GM13977 (cell line): ENCODE measurements around the gene WSB2.

Experiments
- DNase-seq: peaks from one replicate; pipeline ENCODE4 v3.0.0; 2012; ENCODE audit warnings: low spot score
- CTCF ChIP-seq: IDR thresholded peaks from 2 replicates; pipeline ENCODE4 v1.5.1; 2012; ENCODE audit warnings: mild to moderate bottlenecking, control low read depth; ENCODE audit not compliant: insufficient read depth; ENCODE audit errors: extremely low read depth, missing control alignments
- in situ Hi-C: fragments of 300-500 bp; cut with MboI; formaldehyde crosslinking; loops from one replicate; pipeline ENCODE4 v1.12.0; 2022; ENCODE audit warnings: low sequenced_read_pairs, low pct_unique_long_range_greater_than_20kb, mixed read lengths, inconsistent platforms; ENCODE audit not compliant: unreplicated experiment

Gene WSB2

GRCh38 chr12:118038137-118038536 is 22.8 kb downstream of the WSB2 start:
- in situ Hi-C loops: no loop called here
- TF ChIP-seq CTCF: no peak
- DNase-seq: no peak

- in situ Hi-C loops: no loop called here
- no peak for DNase-seq
- TF ChIP-seq CTCF: no peak
Measured at GRCh38 chr12:118036672-118037411, 24.1 kb downstream of the WSB2 start.

GRCh38 chr12:118035190-118036041 is 25.6 kb downstream of the WSB2 start:
- in situ Hi-C loops: no loop called here
- peak; percentile 8 for TF ChIP-seq CTCF
- peak; percentile 70 for DNase-seq

- in situ Hi-C loops: no loop called here
- TF ChIP-seq CTCF: no peak
- no peak for DNase-seq
Measured at GRCh38 chr12:118034429-118035189, 26.4 kb downstream of the WSB2 start.

- DNase-seq: no peak
- in situ Hi-C loops: no loop called here
- TF ChIP-seq CTCF: no peak
Measured at GRCh38 chr12:118033902-118034301, 27.1 kb downstream of the WSB2 start.

GRCh38 chr12:118033323-118033722 is 27.7 kb downstream of the WSB2 start:
- DNase-seq: no peak
- in situ Hi-C loops: no loop called here
- no peak for TF ChIP-seq CTCF
